Stimulated activated naive CD8-positive, alpha-beta T cell treated with anti-CD3 and anti-CD28 coated beads, Interleukin-15, amount 100 ng/mL, for 72 hours (primary cell): ENCODE data around the gene NXPE3.
A peak's percentile ranks its signal among the peaks of the same experiment; 100 is the strongest.

Experiments
- ATAC-seq: fragments of 150-1000 bp; cut with Tn5 transposase; 2 replicates; pipeline ENCODE4 v1.10.0; 2021; ENCODE audit warnings: mild to moderate bottlenecking, moderate library complexity
- DNase-seq, 2 donors: peaks; one replicate each; pipeline ENCODE4 v3.0.0; 2021 to 2022
- H3K27ac Mint-ChIP-seq, 2 donors: one replicate each; pipeline ENCODE4 v1.8.0; 2022; ENCODE audit warnings: mild to moderate bottlenecking in 2 of 2, mixed read lengths in 2 of 2, moderate library complexity in 2 of 2
- H3K27me3 Mint-ChIP-seq: one replicate; pipeline ENCODE4 v1.8.0; 2022; ENCODE audit warnings: mixed read lengths
- H3K4me1 Mint-ChIP-seq: one replicate; pipeline ENCODE4 v1.8.0; 2022; ENCODE audit warnings: mild to moderate bottlenecking, mixed read lengths
- H3K4me3 Mint-ChIP-seq, 2 donors: one replicate each; pipeline ENCODE4 v1.8.0; 2022; ENCODE audit warnings: mild to moderate bottlenecking in 2 of 2, mixed read lengths in 2 of 2, moderate library complexity in 1 of 2
- H3K9me3 Mint-ChIP-seq, 2 donors: one replicate each; pipeline ENCODE4 v1.8.0; 2022; ENCODE audit warnings: mixed read lengths in 2 of 2

NXPE3 gene

GRCh38 chr3:101835676-101836075 lies 56.7 kb downstream of the NXPE3 start:
- H3K27me3 Mint-ChIP-seq = no peaks in the 10 kb centered on the region
- H3K27ac Mint-ChIP-seq = no peak overlapping the region
- no peaks in the 10 kb centered on the region for H3K9me3 Mint-ChIP-seq
- peak overlapping the region in 1 of 2 donors; percentile 40 for H3K4me3 Mint-ChIP-seq
- ATAC-seq (no peak), DNase-seq (no peak)
- H3K4me1 Mint-ChIP-seq = peaks cover 84% of the 10 kb centered on the region

GRCh38 chr3:101836160-101836559 lies 57.1 kb downstream of the NXPE3 start:
- H3K27me3 Mint-ChIP-seq = no peaks in the 10 kb centered on the region
- peaks cover 86% of the 10 kb centered on the region for H3K4me1 Mint-ChIP-seq
- no peak overlapping the region for H3K27ac Mint-ChIP-seq
- H3K9me3 Mint-ChIP-seq = no peaks in the 10 kb centered on the region
- ATAC-seq (no peak), DNase-seq (no peak)
- H3K4me3 Mint-ChIP-seq = no peak overlapping the region

GRCh38 chr3:101836652-101837598 lies 57.9 kb downstream of the NXPE3 start:
- no peak for DNase-seq
- H3K27me3 Mint-ChIP-seq = no peaks in the 10 kb centered on the region
- H3K4me3 Mint-ChIP-seq = peak overlapping the region in 1 of 2 donors; percentile 17
- peaks cover 80% of the 10 kb centered on the region for H3K4me1 Mint-ChIP-seq
- H3K9me3 Mint-ChIP-seq = no peaks in the 10 kb centered on the region
- ATAC-seq = no peak
- no peak overlapping the region for H3K27ac Mint-ChIP-seq

- DNase-seq (no peak), ATAC-seq (no peak)
- no peak overlapping the region for H3K4me3 Mint-ChIP-seq
- no peaks in the 10 kb centered on the region for H3K9me3 Mint-ChIP-seq
- H3K4me1 Mint-ChIP-seq = peaks cover 73% of the 10 kb centered on the region
- no peaks in the 10 kb centered on the region for H3K27me3 Mint-ChIP-seq
- no peak overlapping the region for H3K27ac Mint-ChIP-seq
Observed at GRCh38 chr3:101838691-101839090, 59.7 kb downstream of the NXPE3 start.

- H3K9me3 Mint-ChIP-seq = no peaks in the 10 kb centered on the region
- H3K27me3 Mint-ChIP-seq = no peaks in the 10 kb centered on the region
- no peak overlapping the region for H3K4me3 Mint-ChIP-seq
- no peak for DNase-seq
- no peak for ATAC-seq
- H3K27ac Mint-ChIP-seq = no peak overlapping the region
- H3K4me1 Mint-ChIP-seq = peaks cover 59% of the 10 kb centered on the region
Observed at GRCh38 chr3:101840066-101840465, 61.1 kb downstream of the NXPE3 start.

GRCh38 chr3:101842245-101842934 lies 63.4 kb downstream of the NXPE3 start:
- Mint-ChIP-seq H3K27ac (no peak overlapping the region), H3K4me3 (no peak overlapping the region), H3K27me3 (no peaks in the 10 kb centered on the region), H3K4me1 (peaks cover 36% of the 10 kb centered on the region), H3K9me3 (no peaks in the 10 kb centered on the region)
- DNase-seq (no peak), ATAC-seq (no peak)

GRCh38 chr3:101842935-101843330 lies 63.9 kb downstream of the NXPE3 start:
- no peak overlapping the region for H3K27ac Mint-ChIP-seq
- no peaks in the 10 kb centered on the region for H3K9me3 Mint-ChIP-seq
- H3K27me3 Mint-ChIP-seq = no peaks in the 10 kb centered on the region
- no peak overlapping the region for H3K4me3 Mint-ChIP-seq
- DNase-seq = no peak
- ATAC-seq = no peak
- peaks cover 35% of the 10 kb centered on the region for H3K4me1 Mint-ChIP-seq

DNA sequence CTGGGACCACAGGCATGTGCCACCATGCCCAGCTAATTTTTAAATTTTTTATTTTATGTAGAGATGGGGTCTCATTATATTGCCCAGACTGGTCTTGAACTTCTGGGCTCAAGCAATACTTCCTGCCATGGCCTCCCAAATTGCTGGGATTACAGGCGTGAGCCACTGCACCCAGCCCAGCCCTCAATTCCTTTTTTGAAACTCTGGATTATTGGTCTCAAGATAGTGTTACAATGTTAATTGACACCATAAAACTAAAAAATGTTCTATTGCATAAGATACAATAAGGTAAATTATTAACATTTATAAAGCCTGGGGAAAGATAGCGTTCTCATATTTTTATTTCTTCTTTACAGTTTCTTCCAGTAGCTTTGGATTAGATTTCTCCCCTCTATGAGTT lies 66.4 kb downstream of the NXPE3 start:
- DNase-seq = no peak
- H3K4me1 Mint-ChIP-seq = peaks cover 34% of the 10 kb centered on the region

DNA sequence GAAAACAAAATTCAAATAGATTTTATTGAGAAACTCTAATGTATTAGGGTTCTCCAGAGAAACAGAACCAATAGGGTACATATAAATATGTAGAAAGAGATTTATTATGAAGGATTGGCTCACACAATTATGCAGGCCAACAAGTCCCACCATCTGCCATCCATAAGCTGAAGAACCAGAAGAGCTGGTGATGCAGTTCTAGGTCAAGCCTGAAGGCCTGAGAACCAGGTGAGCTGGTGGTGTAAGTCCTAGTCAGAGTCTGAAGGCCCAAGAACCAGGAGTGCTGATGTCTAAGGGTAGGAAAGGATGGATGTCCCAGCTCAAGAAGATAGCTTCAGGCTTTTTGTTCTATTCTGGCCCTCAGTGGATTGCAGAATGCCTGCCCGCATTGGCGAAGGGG lies 67.7 kb downstream of the NXPE3 start:
- DNase-seq (no peak), ATAC-seq (no peak)
- Mint-ChIP-seq H3K27me3 (no peaks in the 10 kb centered on the region), H3K4me1 (peaks cover 29% of the 10 kb centered on the region), H3K4me3 (no peak overlapping the region), H3K9me3 (no peaks in the 10 kb centered on the region), H3K27ac (peak overlapping the region in 1 of 2 donors; percentile 15)

More for the DNA sequence above, 66.4 kb downstream of the NXPE3 start:
- no peak overlapping the region for H3K4me3 Mint-ChIP-seq
- H3K27me3 Mint-ChIP-seq = no peaks in the 10 kb centered on the region
- ATAC-seq = no peak
- no peaks in the 10 kb centered on the region for H3K9me3 Mint-ChIP-seq
- no peak overlapping the region for H3K27ac Mint-ChIP-seq

- H3K27me3 Mint-ChIP-seq = no peaks in the 10 kb centered on the region
- ATAC-seq (no peak), DNase-seq (no peak)
- no peak overlapping the region for H3K27ac Mint-ChIP-seq
- no peaks in the 10 kb centered on the region for H3K9me3 Mint-ChIP-seq
- no peak overlapping the region for H3K4me3 Mint-ChIP-seq
- H3K4me1 Mint-ChIP-seq = peaks cover 35% of the 10 kb centered on the region
Observed at GRCh38 chr3:101847328-101847727, 68.3 kb downstream of the NXPE3 start.

GRCh38 chr3:101848326-101848725 lies 69.3 kb downstream of the NXPE3 start:
- Mint-ChIP-seq H3K9me3 (no peaks in the 10 kb centered on the region), H3K27ac (no peak overlapping the region), H3K27me3 (no peaks in the 10 kb centered on the region), H3K4me3 (peak overlapping the region; percentile 79 to 84), H3K4me1 (peaks cover 35% of the 10 kb centered on the region)
- no peak for ATAC-seq
- DNase-seq = no peak

DNA sequence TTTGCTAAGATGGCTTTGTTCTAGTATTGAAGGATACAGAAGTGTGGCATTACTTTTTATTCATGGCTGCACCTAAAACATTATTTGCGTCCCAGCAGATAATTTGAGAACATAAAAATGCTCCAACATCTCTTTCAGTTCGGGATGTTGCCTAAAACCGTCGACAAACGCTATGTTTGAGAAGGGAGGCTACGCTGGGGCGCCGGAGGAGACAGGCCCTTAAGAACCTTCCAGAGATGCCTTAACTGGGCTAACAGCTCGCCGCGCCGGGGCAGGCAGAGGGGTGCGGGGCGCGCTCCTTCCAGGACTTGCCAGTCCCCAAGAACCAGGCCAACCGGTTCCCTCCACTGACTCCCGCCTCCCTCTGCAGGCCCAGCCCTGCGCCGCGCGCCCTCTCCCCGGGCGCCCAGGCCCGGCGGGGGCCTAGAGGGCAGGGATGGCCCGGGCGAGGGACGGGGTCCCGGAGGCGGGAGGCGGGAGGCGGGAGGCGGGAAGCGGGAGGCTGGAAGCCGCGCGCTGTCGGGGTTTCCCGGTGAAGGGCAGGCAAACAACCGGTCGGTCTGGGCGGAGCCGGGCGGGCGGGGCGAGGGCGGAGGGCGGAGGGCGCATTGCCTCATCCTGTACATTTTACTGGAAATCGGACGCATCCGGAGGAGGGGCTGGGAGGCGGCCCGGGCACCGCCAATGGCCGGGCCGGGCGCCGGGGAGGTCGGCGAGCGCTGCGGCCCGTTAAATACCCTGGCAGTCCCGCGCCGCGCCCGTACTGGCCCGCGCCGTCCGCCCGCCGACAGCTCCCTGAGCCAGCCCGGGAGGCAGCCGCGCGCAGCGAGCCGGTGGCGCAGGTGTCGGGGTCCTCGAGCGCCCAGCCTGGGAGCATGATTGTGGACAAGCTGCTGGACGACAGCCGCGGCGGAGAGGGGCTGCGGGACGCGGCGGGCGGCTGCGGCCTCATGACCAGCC lies 70.0 kb downstream of the NXPE3 start, which contains the start of gene NFKBIZ:
TSS of gene NFKBIZ (plus strand) at position 761 of the 960 bp plus-strand sequence. CDS start at position 876, 115 bp downstream.
- H3K4me1 Mint-ChIP-seq = peaks cover 42% of the 10 kb centered on the region
- no peaks in the 10 kb centered on the region for H3K27me3 Mint-ChIP-seq
- DNase-seq (peak; percentile 88 to 93), ATAC-seq (peak; percentile 77)
- no peaks in the 10 kb centered on the region for H3K9me3 Mint-ChIP-seq
- peak within 1 kb of the TSS; percentile 97 to 99 for H3K27ac Mint-ChIP-seq
- peak within 1 kb of the TSS; percentile 84 to 90 for H3K4me3 Mint-ChIP-seq

- ATAC-seq (peak; percentile 43), DNase-seq (peak; percentile 69 to 72)
- H3K4me1 Mint-ChIP-seq = peaks cover 50% of the 10 kb centered on the region
- no peaks in the 10 kb centered on the region for H3K27me3 Mint-ChIP-seq
- H3K9me3 Mint-ChIP-seq = no peaks in the 10 kb centered on the region
- peak overlapping the region; percentile 84 to 90 for H3K4me3 Mint-ChIP-seq
- H3K27ac Mint-ChIP-seq = peak overlapping the region; percentile 97 to 99
Observed at GRCh38 chr3:101849714-101850245, 70.8 kb downstream of the NXPE3 start.

- no peaks in the 10 kb centered on the region for H3K27me3 Mint-ChIP-seq
- ATAC-seq (peak; percentile 74), DNase-seq (peak; percentile 68 to 83)
- no peaks in the 10 kb centered on the region for H3K9me3 Mint-ChIP-seq
- H3K27ac Mint-ChIP-seq = peak overlapping the region; percentile 97 to 99
- peaks cover 56% of the 10 kb centered on the region for H3K4me1 Mint-ChIP-seq
- peak overlapping the region; percentile 84 to 90 for H3K4me3 Mint-ChIP-seq
Observed at GRCh38 chr3:101850246-101851051, 71.4 kb downstream of the NXPE3 start.
